Measurements from ENCODE around the gene IFNAR1.

- TF ChIP-seq CTCF (conservative IDR thresholded peaks at IDR 0.05 in 1 of 2, IDR thresholded peaks at IDR 0.05 in 1 of 2; ENCODE audit: low read depth in 1 of 2, low read length in 2 of 2) (no peak), EZH2 (IDR thresholded peaks at IDR 0.05; ENCODE audit: low read length, missing control alignments) (no peak)
These were observed 31.6 kb upstream of the IFNAR1 start for GRCh38 chr21:33293136-33293535.

Data from fibroblast of lung (primary cell).